B cell (primary cell): Measurements from ENCODE around the gene C6orf89. TPM values are rescaled to one million over a fixed set of nuclear protein-coding genes. Genes with fewer than 3 reads are reported as not detected.
A peak's percentile ranks its signal among the peaks of the same experiment; 100 is the strongest.

Experiments used
- ATAC-seq: fragments of 200-7000 bp; cut with Tn5 transposase; one replicate; pipeline ENCODE4 v1.10.0; 2021; ENCODE audit warnings: low read depth, mild to moderate bottlenecking, moderate number of reproducible peaks, moderate library complexity
- CTCF ChIA-PET: fragments of 350-600 bp; sonication (Branson Sonifier 250); formaldehyde crosslinking; loops from one replicate; lab custom pipeline; 2021; ENCODE audit warnings: antibody characterized with exemption, inconsistent platforms; lab: Charles Lee
- POLR2A ChIA-PET: fragments of 350-600 bp; sonication (Branson Sonifier 250); formaldehyde crosslinking; loops from one replicate; lab custom pipeline; 2021; ENCODE audit warnings: antibody characterized with exemption; lab: Charles Lee
- DNase-seq: peaks from one replicate; pipeline ENCODE4 v3.0.0; 2013
- H2AFZ ChIP-seq: 2 replicates; pipeline ENCODE4 v1.6.1; 2012; ENCODE audit warnings: mild to moderate bottlenecking, low read depth, low read length; ENCODE audit not compliant: insufficient read depth, poor library complexity, severe bottlenecking
- H3K27ac ChIP-seq, 2 donors: 1 replicate in 1 of 2; 2 replicates in 1 of 2; pipeline ENCODE4 v1.5.1; 2012 to 2013; ENCODE audit warnings: low read length in 2 of 2, mild to moderate bottlenecking in 2 of 2, moderate library complexity in 1 of 2
- H3K27me3 ChIP-seq, 4 experiments: fragments of 200-600 bp in 1 of 4; sonication (generic) in 1 of 4; replicated peaks in 1 of 4; 1 replicate in 2 of 4; 2 replicates in 2 of 4; pipeline versions ENCODE4 v1.6.1 to v1.7.0; 2013 to 2016; ENCODE audit warnings: low read length in 3 of 4, mild to moderate bottlenecking in 2 of 4, mixed read lengths in 1 of 4, moderate library complexity in 1 of 4; ENCODE audit not compliant: insufficient read depth in 4 of 4, control insufficient read depth in 3 of 4; ENCODE audit errors: control extremely low read depth in 1 of 4
- H3K36me3 ChIP-seq, 2 experiments: replicated peaks in 1 of 2; 1 replicate in 1 of 2; 2 replicates in 1 of 2; pipeline versions ENCODE4 v1.6.1 to v1.7.1; 2013; ENCODE audit warnings: low read length in 1 of 2; ENCODE audit not compliant: insufficient read depth in 2 of 2, control insufficient read depth in 1 of 2; ENCODE audit errors: control extremely low read depth in 1 of 2, extremely low read depth in 1 of 2
- H3K4me1 ChIP-seq, 2 donors: fragments of 200-600 bp in 1 of 2; sonication (generic) in 1 of 2; 1 replicate in 1 of 2; 2 replicates in 1 of 2; pipeline versions ENCODE4 v1.5.1 to v1.6.1; 2013 to 2017; ENCODE audit warnings: low read length in 2 of 2; ENCODE audit not compliant: control insufficient read depth in 2 of 2, insufficient read depth in 2 of 2
- H3K4me2 ChIP-seq: replicated peaks from 2 replicates; pipeline ENCODE3; 2012; ENCODE audit warnings: mild to moderate bottlenecking, low read depth, low read length; ENCODE audit not compliant: poor library complexity, severe bottlenecking
- H3K4me3 ChIP-seq, 5 experiments: fragments of 200-600 bp in 1 of 5; sonication (generic) in 1 of 5; 1 replicate in 3 of 5; 2 replicates in 2 of 5; pipeline versions ENCODE4 v1.5.1 to v1.7.0; 2011 to 2016; ENCODE audit warnings: low read length in 4 of 5, mild to moderate bottlenecking in 4 of 5, low read depth in 2 of 5, control low read depth in 1 of 5, moderate library complexity in 1 of 5; ENCODE audit not compliant: insufficient read depth in 1 of 5; ENCODE audit errors: control extremely low read depth in 1 of 5, extremely low read depth in 1 of 5
- H3K79me2 ChIP-seq: fragments of 200-600 bp; sonication (generic); one replicate; pipeline ENCODE4 v1.6.0; 2016; ENCODE audit warnings: low read length; ENCODE audit not compliant: control insufficient read depth, insufficient read depth
- H3K9ac ChIP-seq: fragments of 200-600 bp; sonication (generic); 2 replicates; pipeline ENCODE4 v1.6.1; 2017; ENCODE audit warnings: mild to moderate bottlenecking, low read length, moderate library complexity
- H3K9me3 ChIP-seq, 3 donors: one replicate each; pipeline versions ENCODE4 v1.6.1 to v1.7.1; 2013; ENCODE audit warnings: low read length in 2 of 3; ENCODE audit not compliant: control insufficient read depth in 2 of 3, insufficient read depth in 1 of 3; ENCODE audit errors: control extremely low read depth in 1 of 3
- H4K20me1 ChIP-seq: 2 replicates; pipeline ENCODE4 v1.6.0; 2012; ENCODE audit warnings: mild to moderate bottlenecking, low read length; ENCODE audit not compliant: insufficient read depth, control insufficient read depth, poor library complexity, severe bottlenecking
- H3K27ac Mint-ChIP-seq: one replicate; pipeline ENCODE4 v1.8.0; 2021; ENCODE audit warnings: mixed read lengths
- H3K27me3 Mint-ChIP-seq: one replicate; pipeline ENCODE4 v1.8.0; 2021; ENCODE audit warnings: mixed read lengths
- H3K4me1 Mint-ChIP-seq: one replicate; pipeline ENCODE4 v1.8.0; 2021; ENCODE audit warnings: mixed read lengths
- H3K4me3 Mint-ChIP-seq: one replicate; pipeline ENCODE4 v1.8.0; 2021; ENCODE audit warnings: mixed read lengths
- H3K9me3 Mint-ChIP-seq: one replicate; pipeline ENCODE4 v1.8.0; 2022; ENCODE audit warnings: mixed read lengths; ENCODE audit not compliant: insufficient read depth
- EZH2 ChIP-seq: IDR thresholded peaks from 2 replicates; pipeline ENCODE4 v1.6.1; 2012; ENCODE audit warnings: borderline replicate concordance, low read depth, mild to moderate bottlenecking, moderate library complexity, low read length; ENCODE audit not compliant: insufficient read depth, poor library complexity, severe bottlenecking
- WGBS: methylation state at CpG from one replicate; pipeline ENCODE4 v1.1.5; 2013; ENCODE audit warnings: missing lambda C conversion rate; ENCODE audit not compliant: insufficient coverage; 5-methylcytosine and 5-hydroxymethylcytosine counted together
- intact Hi-C: fragments of 100-400 bp; cut with micrococcal nuclease; formaldehyde crosslinking; loops from one replicate; pipeline ENCODE4 v1.10.0; 2022
- polyA plus RNA-seq: library from polyadenylated mRNA; depleted of rRNA; stranded (reverse); fragments of >200 nt; gene quantifications from 2 replicates; pipeline ENCODE4 v1.2.3, GENCODE V29; 2012
- total RNA-seq, 2 donors: library from RNA; stranded (reverse); fragments of 120-200 nt in 1 of 2; gene quantifications; 1 replicate in 1 of 2; 2 replicates in 1 of 2; pipeline versions ENCODE4 v1.2.3 to v1.2.4, GENCODE V29; 2013 to 2022
- TF ChIP-seq, protein P1 (sequence below): fragments of 200-600 bp; IDR thresholded peaks from one replicate; pipeline ENCODE4 v1.8.0; 2022; ENCODE audit warnings: antibody characterized with exemption, mild to moderate bottlenecking

C6orf89 gene
- total and polyA plus RNA-seq, 2 donors (not counting 1 experiment from before 2014, with no cell fraction given) = 13.0 to 35.3 TPM

DNA sequence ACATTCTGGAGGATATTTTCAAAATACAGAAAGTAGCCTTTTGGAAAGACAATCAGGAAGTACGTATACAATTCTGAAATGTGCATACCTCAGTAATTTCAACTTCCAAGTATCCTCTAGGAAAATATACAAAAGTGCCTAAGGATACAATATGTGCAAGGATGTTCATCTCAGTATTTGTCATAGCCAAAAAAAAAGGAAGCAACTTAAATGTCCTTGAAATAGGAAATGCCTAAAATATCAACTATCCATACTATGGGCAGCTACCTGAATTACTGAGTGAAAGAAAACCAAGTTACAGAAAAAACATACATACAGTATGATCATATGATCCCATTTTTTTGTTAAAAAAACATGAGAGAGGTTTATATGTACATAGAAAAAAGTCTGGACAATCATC is 12.6 kb upstream of the C6orf89 start:
- H3K9ac ChIP-seq = no peak overlapping the region
- POLR2A ChIA-PET = interaction anchor here (0.6 kb wide), 1 partner anchor 13 kb away, joined by 3 read pairs; the partner anchor contains the start of gene C6orf89
- peaks cover 44% of the 10 kb centered on the region for H3K79me2 ChIP-seq
- H3K9me3 ChIP-seq = no peaks in the 10 kb centered on the region
- H3K27ac ChIP-seq = no peak overlapping the region
- no peaks in the 10 kb centered on the region for H3K9me3 Mint-ChIP-seq
- no peak overlapping the region for H2AFZ ChIP-seq
- WGBS = no CpG with 5 or more reads among the region's 1 CpG
- TF ChIP-seq, protein P1, sequence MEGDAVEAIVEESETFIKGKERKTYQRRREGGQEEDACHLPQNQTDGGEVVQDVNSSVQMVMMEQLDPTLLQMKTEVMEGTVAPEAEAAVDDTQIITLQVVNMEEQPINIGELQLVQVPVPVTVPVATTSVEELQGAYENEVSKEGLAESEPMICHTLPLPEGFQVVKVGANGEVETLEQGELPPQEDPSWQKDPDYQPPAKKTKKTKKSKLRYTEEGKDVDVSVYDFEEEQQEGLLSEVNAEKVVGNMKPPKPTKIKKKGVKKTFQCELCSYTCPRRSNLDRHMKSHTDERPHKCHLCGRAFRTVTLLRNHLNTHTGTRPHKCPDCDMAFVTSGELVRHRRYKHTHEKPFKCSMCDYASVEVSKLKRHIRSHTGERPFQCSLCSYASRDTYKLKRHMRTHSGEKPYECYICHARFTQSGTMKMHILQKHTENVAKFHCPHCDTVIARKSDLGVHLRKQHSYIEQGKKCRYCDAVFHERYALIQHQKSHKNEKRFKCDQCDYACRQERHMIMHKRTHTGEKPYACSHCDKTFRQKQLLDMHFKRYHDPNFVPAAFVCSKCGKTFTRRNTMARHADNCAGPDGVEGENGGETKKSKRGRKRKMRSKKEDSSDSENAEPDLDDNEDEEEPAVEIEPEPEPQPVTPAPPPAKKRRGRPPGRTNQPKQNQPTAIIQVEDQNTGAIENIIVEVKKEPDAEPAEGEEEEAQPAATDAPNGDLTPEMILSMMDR = no peak
- TF ChIP-seq EZH2 = no peak
- ATAC-seq (no peak), DNase-seq (no peak)
- no peak overlapping the region for H3K4me3 ChIP-seq
- no peaks in the 10 kb centered on the region for H4K20me1 ChIP-seq
- H3K4me3 Mint-ChIP-seq = peak overlapping the region; percentile 99
- peaks cover 12 to 15% of the 10 kb centered on the region in 2 donors for H3K4me1 ChIP-seq
- CTCF ChIA-PET = interaction anchor here (0.7 to 5.4 kb wide), 5 partner anchors 12 to 336 kb away, joined by 3 to 72 read pairs (median 20); partner anchors contain the start of gene C6orf89
- no peak overlapping the region for H3K27ac Mint-ChIP-seq
- H3K4me1 Mint-ChIP-seq = peaks cover 37% of the 10 kb centered on the region
- intact Hi-C loops = loop anchor here (10.0 kb wide), 1 partner anchor 278 kb away; the partner anchor contains the start of gene SRSF3
- no peak overlapping the region for H3K4me2 ChIP-seq
- no peaks in the 10 kb centered on the region for H3K27me3 Mint-ChIP-seq
- H3K27me3 ChIP-seq = no peaks in the 10 kb centered on the region
- H3K36me3 ChIP-seq = peaks cover 6 to 15% of the 10 kb centered on the region in 2 experiments
